GM23338 (cell line): ENCODE results near the gene DHFR2. TPM values are rescaled to one million over a fixed set of nuclear protein-coding genes. Genes with fewer than 3 reads are reported as not detected.

Experiments used
- ATAC-seq: fragments of 200-7000 bp; cut with Tn5 transposase; 3 replicates; pipeline ENCODE4 v1.9.1; 2020
- DNase-seq: peaks from one replicate; pipeline ENCODE4 v3.0.0-alpha.2; 2015; ENCODE audit warnings: low spot score
- H2AFZ ChIP-seq: fragments of 200-600 bp; sonication (generic); 2 replicates; pipeline ENCODE4 v1.8.0; 2016; ENCODE audit warnings: antibody characterized with exemption, mild to moderate bottlenecking, moderate library complexity
- H3F3A ChIP-seq: fragments of 200-600 bp; sonication (generic); replicated peaks from 2 replicates; pipeline ENCODE4 v1.8.0; 2017; ENCODE audit warnings: antibody characterized with exemption, mixed run types, low read depth
- H3K27ac ChIP-seq: fragments of 200-600 bp; sonication (generic); 2 replicates; pipeline ENCODE4 v1.6.1; 2016; ENCODE audit warnings: low read depth
- H3K27me3 ChIP-seq: fragments of 200-600 bp; sonication (generic); 2 replicates; pipeline ENCODE4 v1.8.0; 2016; ENCODE audit warnings: mild to moderate bottlenecking, mixed run types, moderate library complexity; ENCODE audit not compliant: insufficient read depth
- H3K36me3 ChIP-seq: fragments of 200-600 bp; sonication (generic); 2 replicates; pipeline ENCODE4 v1.8.0; 2016; ENCODE audit warnings: mild to moderate bottlenecking; ENCODE audit not compliant: insufficient read depth
- H3K4me1 ChIP-seq: fragments of 200-600 bp; sonication (generic); 2 replicates; pipeline ENCODE4 v1.8.0; 2016; ENCODE audit warnings: mild to moderate bottlenecking, moderate library complexity; ENCODE audit not compliant: insufficient read depth
- H3K4me2 ChIP-seq: fragments of 200-600 bp; sonication (generic); 2 replicates; pipeline ENCODE4 v1.7.1; 2017; ENCODE audit warnings: mixed run types
- H3K4me3 ChIP-seq: fragments of 200-600 bp; sonication (generic); 2 replicates; pipeline ENCODE4 v1.6.1; 2016; ENCODE audit warnings: mixed run types
- H3K79me2 ChIP-seq: fragments of 200-600 bp; sonication (generic); replicated peaks from 2 replicates; pipeline ENCODE4 v1.8.0; 2017; ENCODE audit warnings: mild to moderate bottlenecking; ENCODE audit not compliant: insufficient read depth
- H3K9me2 ChIP-seq: fragments of 200-600 bp; sonication (generic); 2 replicates; pipeline ENCODE4 v1.8.0; 2017; ENCODE audit not compliant: insufficient read depth
- H4K20me1 ChIP-seq: fragments of 200-600 bp; sonication (generic); replicated peaks from 2 replicates; pipeline ENCODE4 v1.8.0; 2017; ENCODE audit warnings: mild to moderate bottlenecking; ENCODE audit not compliant: insufficient read depth
- H3K27ac Mint-ChIP-seq: 2 replicates; pipeline ENCODE4 v1.8.0; 2020; ENCODE audit warnings: inconsistent platforms, mild to moderate bottlenecking, moderate library complexity, mixed read lengths
- H3K27me3 Mint-ChIP-seq: 3 replicates; pipeline ENCODE4 v1.8.0; 2022; ENCODE audit warnings: low read depth, mild to moderate bottlenecking, moderate library complexity, mixed read lengths, inconsistent platforms; ENCODE audit not compliant: insufficient read depth, poor library complexity
- H3K36me3 Mint-ChIP-seq: 3 replicates; pipeline ENCODE4 v1.8.0; 2021; ENCODE audit warnings: low read depth, mild to moderate bottlenecking, inconsistent platforms, moderate library complexity, mixed read lengths
- H3K4me1 Mint-ChIP-seq: 3 replicates; pipeline ENCODE4 v1.8.0; 2020; ENCODE audit warnings: mild to moderate bottlenecking, inconsistent platforms, mixed read lengths
- H3K4me3 Mint-ChIP-seq: 3 replicates; pipeline ENCODE4 v1.8.0; 2021; ENCODE audit warnings: moderate library complexity, mild to moderate bottlenecking, inconsistent platforms, mixed read lengths
- H3K9me3 Mint-ChIP-seq: 3 replicates; pipeline ENCODE4 v1.8.0; 2020; ENCODE audit warnings: moderate library complexity, mild to moderate bottlenecking, inconsistent platforms, mixed read lengths
- CREB1 ChIP-seq: fragments of 250-450 bp; sonication (Bioruptor Pico); IDR thresholded peaks from 2 replicates; pipeline ENCODE4 v1.5.0; 2020; ENCODE audit warnings: low read depth, mild to moderate bottlenecking, moderate library complexity
- JUNB ChIP-seq: IDR thresholded peaks from one replicate; pipeline ENCODE4 v1.6.1; 2016; ENCODE audit warnings: antibody characterized with exemption; ENCODE audit not compliant: unreplicated experiment
- NANOG ChIP-seq: IDR thresholded peaks from 2 replicates; pipeline ENCODE4 v1.6.1; 2016; ENCODE audit warnings: antibody characterized with exemption, borderline replicate concordance
- POLR2AphosphoS5 ChIP-seq: IDR thresholded peaks from 2 replicates; pipeline ENCODE4 v1.6.1; 2016; ENCODE audit warnings: antibody characterized with exemption, low read depth
- ZNF114 ChIP-seq: fragments of 250-450 bp; sonication (Bioruptor Pico); IDR thresholded peaks from 2 replicates; pipeline ENCODE4 v1.5.0; 2020; ENCODE audit warnings: mild to moderate bottlenecking, moderate library complexity
- ZNF331 ChIP-seq: fragments of 250-450 bp; sonication (Bioruptor Pico); IDR thresholded peaks from 2 replicates; pipeline ENCODE4 v1.5.0; 2020; ENCODE audit warnings: low read depth, mild to moderate bottlenecking, moderate library complexity
- polyA plus RNA-seq: library from polyadenylated mRNA; unstranded; fragments of >200 nt; fragmentation: Nextera tagmentation; extraction: Ambion mirVana; gene quantifications from 2 replicates; pipeline ENCODE4 v1.2.1, GENCODE V29; 2016
- total RNA-seq: library from RNA; depleted of rRNA; stranded (reverse); fragments of >200 nt; shearing (Covaris generic); gene quantifications from 2 replicates; pipeline ENCODE4 v1.2.3, GENCODE V29; 2014
- TF ChIP-seq, protein P1 (sequence below), 2 experiments: fragments of 200-600 bp in 1 of 2; sonication (generic) in 1 of 2; conservative IDR thresholded peaks; 2 replicates each; pipeline versions ENCODE4 v1.5.1 to v1.6.1; 2016 to 2017; ENCODE audit warnings: antibody characterized with exemption in 2 of 2, low read depth in 2 of 2, mild to moderate bottlenecking in 2 of 2, moderate library complexity in 1 of 2
- TF ChIP-seq, protein P2 (sequence below): IDR thresholded peaks from 2 replicates; pipeline ENCODE4 v1.6.1; 2016; ENCODE audit warnings: antibody characterized with exemption
- TF ChIP-seq, protein P3 (sequence below): fragments of 250-450 bp; sonication (Bioruptor Pico); IDR thresholded peaks from 2 replicates; pipeline ENCODE4 v1.5.0; 2020; ENCODE audit warnings: mild to moderate bottlenecking, moderate library complexity
- TF ChIP-seq, protein P4 (sequence below): IDR thresholded peaks from one replicate; pipeline ENCODE4 v1.6.1; 2018; ENCODE audit warnings: antibody characterized with exemption; ENCODE audit not compliant: unreplicated experiment

The DHFR2 gene
- total and polyA plus RNA-seq, 2 experiments from 2014 or later, result 1.1 to 1.6 TPM

DNA sequence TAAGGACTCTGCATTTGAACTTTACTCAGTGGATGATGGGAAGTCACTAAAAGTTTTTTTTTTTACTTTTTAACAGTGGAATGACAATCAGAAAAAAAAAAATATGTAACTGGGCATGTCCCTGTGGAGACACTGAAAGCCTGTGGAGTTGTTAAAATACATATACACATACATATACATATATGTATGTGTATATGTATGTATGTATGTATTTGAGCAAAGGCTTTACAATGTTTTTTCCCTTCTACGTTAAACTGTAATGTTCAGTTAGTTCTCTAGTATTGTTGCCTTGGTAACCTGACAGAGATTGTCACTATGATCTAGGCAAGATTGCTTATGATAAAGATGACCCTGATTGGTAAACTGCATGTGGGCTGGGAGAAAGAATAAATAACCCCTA lies 30.4 kb upstream of the DHFR2 start:
- TF ChIP-seq, protein P1, sequence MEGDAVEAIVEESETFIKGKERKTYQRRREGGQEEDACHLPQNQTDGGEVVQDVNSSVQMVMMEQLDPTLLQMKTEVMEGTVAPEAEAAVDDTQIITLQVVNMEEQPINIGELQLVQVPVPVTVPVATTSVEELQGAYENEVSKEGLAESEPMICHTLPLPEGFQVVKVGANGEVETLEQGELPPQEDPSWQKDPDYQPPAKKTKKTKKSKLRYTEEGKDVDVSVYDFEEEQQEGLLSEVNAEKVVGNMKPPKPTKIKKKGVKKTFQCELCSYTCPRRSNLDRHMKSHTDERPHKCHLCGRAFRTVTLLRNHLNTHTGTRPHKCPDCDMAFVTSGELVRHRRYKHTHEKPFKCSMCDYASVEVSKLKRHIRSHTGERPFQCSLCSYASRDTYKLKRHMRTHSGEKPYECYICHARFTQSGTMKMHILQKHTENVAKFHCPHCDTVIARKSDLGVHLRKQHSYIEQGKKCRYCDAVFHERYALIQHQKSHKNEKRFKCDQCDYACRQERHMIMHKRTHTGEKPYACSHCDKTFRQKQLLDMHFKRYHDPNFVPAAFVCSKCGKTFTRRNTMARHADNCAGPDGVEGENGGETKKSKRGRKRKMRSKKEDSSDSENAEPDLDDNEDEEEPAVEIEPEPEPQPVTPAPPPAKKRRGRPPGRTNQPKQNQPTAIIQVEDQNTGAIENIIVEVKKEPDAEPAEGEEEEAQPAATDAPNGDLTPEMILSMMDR (conservative IDR thresholded peaks at IDR 0.05; ENCODE audit: low read depth in 2 of 2), result no peak
- TF ChIP-seq POLR2AphosphoS5 (no peak), CREB1 (no peak), ZNF331 (CRISPR knock-in tag) (no peak), NANOG (no peak), JUNB (no peak), ZNF114 (CRISPR knock-in tag) (no peak)
- TF ChIP-seq, protein P2, sequence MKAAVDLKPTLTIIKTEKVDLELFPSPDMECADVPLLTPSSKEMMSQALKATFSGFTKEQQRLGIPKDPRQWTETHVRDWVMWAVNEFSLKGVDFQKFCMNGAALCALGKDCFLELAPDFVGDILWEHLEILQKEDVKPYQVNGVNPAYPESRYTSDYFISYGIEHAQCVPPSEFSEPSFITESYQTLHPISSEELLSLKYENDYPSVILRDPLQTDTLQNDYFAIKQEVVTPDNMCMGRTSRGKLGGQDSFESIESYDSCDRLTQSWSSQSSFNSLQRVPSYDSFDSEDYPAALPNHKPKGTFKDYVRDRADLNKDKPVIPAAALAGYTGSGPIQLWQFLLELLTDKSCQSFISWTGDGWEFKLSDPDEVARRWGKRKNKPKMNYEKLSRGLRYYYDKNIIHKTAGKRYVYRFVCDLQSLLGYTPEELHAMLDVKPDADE, result no peak
- TF ChIP-seq, protein P3, sequence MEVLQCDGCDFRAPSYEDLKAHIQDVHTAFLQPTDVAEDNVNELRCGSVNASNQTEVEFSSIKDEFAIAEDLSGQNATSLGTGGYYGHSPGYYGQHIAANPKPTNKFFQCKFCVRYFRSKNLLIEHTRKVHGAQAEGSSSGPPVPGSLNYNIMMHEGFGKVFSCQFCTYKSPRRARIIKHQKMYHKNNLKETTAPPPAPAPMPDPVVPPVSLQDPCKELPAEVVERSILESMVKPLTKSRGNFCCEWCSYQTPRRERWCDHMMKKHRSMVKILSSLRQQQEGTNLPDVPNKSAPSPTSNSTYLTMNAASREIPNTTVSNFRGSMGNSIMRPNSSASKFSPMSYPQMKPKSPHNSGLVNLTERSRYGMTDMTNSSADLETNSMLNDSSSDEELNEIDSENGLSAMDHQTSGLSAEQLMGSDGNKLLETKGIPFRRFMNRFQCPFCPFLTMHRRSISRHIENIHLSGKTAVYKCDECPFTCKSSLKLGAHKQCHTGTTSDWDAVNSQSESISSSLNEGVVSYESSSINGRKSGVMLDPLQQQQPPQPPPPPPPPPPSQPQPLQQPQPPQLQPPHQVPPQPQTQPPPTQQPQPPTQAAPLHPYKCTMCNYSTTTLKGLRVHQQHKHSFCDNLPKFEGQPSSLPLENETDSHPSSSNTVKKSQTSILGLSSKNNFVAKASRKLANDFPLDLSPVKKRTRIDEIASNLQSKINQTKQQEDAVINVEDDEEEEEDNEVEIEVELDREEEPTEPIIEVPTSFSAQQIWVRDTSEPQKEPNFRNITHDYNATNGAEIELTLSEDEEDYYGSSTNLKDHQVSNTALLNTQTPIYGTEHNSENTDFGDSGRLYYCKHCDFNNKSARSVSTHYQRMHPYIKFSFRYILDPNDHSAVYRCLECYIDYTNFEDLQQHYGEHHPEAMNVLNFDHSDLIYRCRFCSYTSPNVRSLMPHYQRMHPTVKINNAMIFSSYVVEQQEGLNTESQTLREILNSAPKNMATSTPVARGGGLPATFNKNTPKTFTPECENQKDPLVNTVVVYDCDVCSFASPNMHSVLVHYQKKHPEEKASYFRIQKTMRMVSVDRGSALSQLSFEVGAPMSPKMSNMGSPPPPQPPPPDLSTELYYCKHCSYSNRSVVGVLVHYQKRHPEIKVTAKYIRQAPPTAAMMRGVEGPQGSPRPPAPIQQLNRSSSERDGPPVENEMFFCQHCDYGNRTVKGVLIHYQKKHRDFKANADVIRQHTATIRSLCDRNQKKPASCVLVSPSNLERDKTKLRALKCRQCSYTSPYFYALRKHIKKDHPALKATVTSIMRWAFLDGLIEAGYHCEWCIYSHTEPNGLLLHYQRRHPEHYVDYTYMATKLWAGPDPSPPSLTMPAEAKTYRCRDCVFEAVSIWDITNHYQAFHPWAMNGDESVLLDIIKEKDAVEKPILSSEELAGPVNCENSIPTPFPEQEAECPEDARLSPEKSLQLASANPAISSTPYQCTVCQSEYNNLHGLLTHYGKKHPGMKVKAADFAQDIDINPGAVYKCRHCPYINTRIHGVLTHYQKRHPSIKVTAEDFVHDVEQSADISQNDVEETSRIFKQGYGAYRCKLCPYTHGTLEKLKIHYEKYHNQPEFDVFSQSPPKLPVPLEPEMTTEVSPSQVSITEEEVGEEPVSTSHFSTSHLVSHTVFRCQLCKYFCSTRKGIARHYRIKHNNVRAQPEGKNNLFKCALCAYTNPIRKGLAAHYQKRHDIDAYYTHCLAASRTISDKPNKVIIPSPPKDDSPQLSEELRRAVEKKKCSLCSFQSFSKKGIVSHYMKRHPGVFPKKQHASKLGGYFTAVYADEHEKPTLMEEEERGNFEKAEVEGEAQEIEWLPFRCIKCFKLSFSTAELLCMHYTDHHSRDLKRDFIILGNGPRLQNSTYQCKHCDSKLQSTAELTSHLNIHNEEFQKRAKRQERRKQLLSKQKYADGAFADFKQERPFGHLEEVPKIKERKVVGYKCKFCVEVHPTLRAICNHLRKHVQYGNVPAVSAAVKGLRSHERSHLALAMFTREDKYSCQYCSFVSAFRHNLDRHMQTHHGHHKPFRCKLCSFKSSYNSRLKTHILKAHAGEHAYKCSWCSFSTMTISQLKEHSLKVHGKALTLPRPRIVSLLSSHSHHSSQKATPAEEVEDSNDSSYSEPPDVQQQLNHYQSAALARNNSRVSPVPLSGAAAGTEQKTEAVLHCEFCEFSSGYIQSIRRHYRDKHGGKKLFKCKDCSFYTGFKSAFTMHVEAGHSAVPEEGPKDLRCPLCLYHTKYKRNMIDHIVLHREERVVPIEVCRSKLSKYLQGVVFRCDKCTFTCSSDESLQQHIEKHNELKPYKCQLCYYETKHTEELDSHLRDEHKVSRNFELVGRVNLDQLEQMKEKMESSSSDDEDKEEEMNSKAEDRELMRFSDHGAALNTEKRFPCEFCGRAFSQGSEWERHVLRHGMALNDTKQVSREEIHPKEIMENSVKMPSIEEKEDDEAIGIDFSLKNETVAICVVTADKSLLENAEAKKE (CRISPR knock-in tag), result no peak
- TF ChIP-seq, protein P4, sequence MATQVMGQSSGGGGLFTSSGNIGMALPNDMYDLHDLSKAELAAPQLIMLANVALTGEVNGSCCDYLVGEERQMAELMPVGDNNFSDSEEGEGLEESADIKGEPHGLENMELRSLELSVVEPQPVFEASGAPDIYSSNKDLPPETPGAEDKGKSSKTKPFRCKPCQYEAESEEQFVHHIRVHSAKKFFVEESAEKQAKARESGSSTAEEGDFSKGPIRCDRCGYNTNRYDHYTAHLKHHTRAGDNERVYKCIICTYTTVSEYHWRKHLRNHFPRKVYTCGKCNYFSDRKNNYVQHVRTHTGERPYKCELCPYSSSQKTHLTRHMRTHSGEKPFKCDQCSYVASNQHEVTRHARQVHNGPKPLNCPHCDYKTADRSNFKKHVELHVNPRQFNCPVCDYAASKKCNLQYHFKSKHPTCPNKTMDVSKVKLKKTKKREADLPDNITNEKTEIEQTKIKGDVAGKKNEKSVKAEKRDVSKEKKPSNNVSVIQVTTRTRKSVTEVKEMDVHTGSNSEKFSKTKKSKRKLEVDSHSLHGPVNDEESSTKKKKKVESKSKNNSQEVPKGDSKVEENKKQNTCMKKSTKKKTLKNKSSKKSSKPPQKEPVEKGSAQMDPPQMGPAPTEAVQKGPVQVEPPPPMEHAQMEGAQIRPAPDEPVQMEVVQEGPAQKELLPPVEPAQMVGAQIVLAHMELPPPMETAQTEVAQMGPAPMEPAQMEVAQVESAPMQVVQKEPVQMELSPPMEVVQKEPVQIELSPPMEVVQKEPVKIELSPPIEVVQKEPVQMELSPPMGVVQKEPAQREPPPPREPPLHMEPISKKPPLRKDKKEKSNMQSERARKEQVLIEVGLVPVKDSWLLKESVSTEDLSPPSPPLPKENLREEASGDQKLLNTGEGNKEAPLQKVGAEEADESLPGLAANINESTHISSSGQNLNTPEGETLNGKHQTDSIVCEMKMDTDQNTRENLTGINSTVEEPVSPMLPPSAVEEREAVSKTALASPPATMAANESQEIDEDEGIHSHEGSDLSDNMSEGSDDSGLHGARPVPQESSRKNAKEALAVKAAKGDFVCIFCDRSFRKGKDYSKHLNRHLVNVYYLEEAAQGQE, result no peak
- H4K20me1 ChIP-seq, result no peaks in the 10 kb centered on the region; the same call in 1 of the 2 replicates
- no peaks in the 10 kb centered on the region for H3K4me1 Mint-ChIP-seq
- no peak overlapping the region for H3K27ac ChIP-seq
- no peaks in the 10 kb centered on the region for H3K36me3 ChIP-seq
- ATAC-seq (no peak), DNase-seq (no peak)
- H3K4me2 ChIP-seq, result no peak overlapping the region
- H3K36me3 Mint-ChIP-seq, result no peaks in the 10 kb centered on the region; the same call in 2 of the 3 replicates
- H3K4me3 Mint-ChIP-seq, result no peak overlapping the region
- no peaks in the 10 kb centered on the region for H3K79me2 ChIP-seq
- H3K27me3 Mint-ChIP-seq, result no peaks in the 10 kb centered on the region
- no peaks in the 10 kb centered on the region for H3K27me3 ChIP-seq
- no peak overlapping the region for H2AFZ ChIP-seq
- H3K9me2 ChIP-seq, result no peaks in the 10 kb centered on the region
- no peak overlapping the region for H3K27ac Mint-ChIP-seq
- no peaks in the 10 kb centered on the region for H3F3A ChIP-seq
- no peaks in the 10 kb centered on the region for H3K9me3 Mint-ChIP-seq
- no peak overlapping the region for H3K4me3 ChIP-seq
- H3K4me1 ChIP-seq, result no peaks in the 10 kb centered on the region
